ENCODE results near the gene PADI4.

DNA sequence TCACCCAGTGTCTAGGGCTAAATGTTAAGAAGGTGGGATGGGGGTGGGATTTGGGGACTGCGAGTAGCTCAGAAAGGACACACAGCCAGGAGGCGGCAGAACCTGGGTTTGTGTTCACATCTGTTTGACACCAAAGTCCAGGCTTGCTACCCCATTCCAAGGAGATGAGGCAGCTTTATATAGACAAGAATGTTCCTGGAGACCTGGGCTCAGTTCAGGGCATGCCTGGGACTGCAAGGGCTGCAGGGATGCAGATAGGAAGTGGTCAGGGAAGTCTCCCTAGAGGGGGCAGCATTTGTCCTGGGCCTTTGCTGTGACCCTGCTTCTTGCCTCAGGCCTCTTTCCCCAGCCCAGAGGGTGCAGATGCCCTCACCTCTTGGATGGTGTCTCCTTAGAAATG is 42.8 kb upstream of the PADI4 start:
- no peak for TF ChIP-seq POLR2AphosphoS5 (IDR thresholded peaks at IDR 0.05)
- no peak for TF ChIP-seq POLR2A (IDR thresholded peaks at IDR 0.05)
- TF ChIP-seq, protein P1, sequence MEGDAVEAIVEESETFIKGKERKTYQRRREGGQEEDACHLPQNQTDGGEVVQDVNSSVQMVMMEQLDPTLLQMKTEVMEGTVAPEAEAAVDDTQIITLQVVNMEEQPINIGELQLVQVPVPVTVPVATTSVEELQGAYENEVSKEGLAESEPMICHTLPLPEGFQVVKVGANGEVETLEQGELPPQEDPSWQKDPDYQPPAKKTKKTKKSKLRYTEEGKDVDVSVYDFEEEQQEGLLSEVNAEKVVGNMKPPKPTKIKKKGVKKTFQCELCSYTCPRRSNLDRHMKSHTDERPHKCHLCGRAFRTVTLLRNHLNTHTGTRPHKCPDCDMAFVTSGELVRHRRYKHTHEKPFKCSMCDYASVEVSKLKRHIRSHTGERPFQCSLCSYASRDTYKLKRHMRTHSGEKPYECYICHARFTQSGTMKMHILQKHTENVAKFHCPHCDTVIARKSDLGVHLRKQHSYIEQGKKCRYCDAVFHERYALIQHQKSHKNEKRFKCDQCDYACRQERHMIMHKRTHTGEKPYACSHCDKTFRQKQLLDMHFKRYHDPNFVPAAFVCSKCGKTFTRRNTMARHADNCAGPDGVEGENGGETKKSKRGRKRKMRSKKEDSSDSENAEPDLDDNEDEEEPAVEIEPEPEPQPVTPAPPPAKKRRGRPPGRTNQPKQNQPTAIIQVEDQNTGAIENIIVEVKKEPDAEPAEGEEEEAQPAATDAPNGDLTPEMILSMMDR (IDR thresholded peaks at IDR 0.05), result no peak
- no peak for TF ChIP-seq EP300 (IDR thresholded peaks at IDR 0.05)
